ENCODE results near the gene ZNF772. TPM values are rescaled to one million over a fixed set of nuclear protein-coding genes. Genes with fewer than 3 reads are reported as not detected.

Gene ZNF772
- total RNA-seq, 4 donors from 2014 or later, result 6.2 to 18.6 (median 11.5) TPM

DNA sequence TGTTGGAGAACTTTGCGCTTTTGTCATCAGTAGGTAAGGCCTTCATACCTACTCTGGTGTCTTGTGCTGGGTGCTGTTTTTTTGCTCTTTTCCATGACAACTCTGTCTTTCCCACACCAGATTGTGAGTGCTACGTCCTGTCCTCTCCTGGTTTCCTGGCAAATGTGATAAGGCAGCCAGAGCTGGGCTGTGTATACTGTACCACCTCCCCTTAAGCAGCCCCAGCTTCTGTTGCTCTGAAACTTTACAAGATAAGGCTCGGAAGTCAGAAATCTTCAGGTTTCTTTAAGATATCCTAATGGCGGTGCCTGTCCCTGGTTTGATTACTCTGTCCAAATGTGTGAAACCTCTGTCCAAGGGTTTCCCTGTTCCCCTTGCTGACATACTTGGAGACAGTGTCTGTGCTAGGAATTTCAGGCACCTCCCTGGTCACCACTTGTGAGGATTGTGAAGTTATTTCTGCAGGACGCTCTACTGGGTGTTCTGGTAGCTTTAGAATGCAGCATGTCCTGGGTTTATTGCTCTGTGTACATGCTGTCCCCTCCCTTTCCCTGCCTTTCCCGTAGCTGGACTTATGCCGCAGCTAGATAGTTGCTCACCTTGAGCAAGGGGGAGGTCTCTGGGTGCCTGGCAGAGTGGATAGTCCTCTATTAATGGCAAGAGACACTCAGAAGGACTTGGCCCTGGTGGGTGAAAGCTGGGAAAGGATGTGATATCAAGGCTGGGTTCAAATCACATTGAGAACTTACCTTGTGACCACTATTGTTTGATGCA, 35.2 kb downstream of the ZNF772 start:
- no peak for TF ChIP-seq CTCF (IDR thresholded peaks at IDR 0.05; ENCODE audit: low read depth)

- no peak for TF ChIP-seq CTCF (IDR thresholded peaks at IDR 0.05; ENCODE audit: low read depth)
Measured at GRCh38 chr19:57438925-57439324, 38.4 kb downstream of the ZNF772 start.

DNA sequence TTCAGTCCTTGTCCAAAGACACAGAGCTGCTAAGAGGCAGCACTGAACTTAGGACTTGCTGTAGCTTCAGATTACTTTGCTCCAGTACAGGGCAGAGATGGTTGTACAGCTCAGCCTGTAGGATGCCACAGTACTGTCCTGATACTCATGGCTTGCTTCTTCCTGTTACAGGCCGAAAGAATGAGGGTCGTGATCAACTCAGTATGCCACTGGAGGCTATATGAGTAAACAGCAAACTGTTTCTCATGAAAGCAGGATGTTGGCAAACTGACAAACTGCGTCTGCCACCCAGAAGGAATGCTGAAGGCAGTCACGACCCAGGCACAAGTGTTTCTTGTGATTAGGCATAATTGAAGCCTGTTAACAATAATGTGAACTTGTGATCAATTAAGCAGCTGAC, 39.4 kb downstream of the ZNF772 start:
- no peak for TF ChIP-seq CTCF (IDR thresholded peaks at IDR 0.05; ENCODE audit: low read depth)

DNA sequence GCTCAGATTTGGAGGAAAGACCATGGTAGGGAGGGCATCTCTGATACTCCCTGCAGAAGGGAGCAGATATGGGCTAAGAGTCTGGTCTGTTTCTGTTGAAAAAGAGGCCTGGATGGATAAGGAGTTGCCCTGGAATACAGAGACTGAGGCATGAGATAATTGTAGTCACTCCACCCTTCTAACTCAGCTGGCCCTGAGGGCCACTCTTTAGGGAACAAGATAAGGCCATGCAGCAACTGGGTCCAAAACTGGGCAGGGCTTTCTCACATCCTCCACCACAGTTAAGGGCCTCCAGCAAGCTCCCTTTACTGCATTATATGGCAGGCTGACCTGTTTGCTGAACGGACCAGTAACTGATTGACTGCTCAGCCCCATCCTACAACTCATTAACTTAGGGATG, 40.9 kb downstream of the ZNF772 start:
- TF ChIP-seq CTCF (IDR thresholded peaks at IDR 0.05; ENCODE audit: low read depth), result no peak

DNA sequence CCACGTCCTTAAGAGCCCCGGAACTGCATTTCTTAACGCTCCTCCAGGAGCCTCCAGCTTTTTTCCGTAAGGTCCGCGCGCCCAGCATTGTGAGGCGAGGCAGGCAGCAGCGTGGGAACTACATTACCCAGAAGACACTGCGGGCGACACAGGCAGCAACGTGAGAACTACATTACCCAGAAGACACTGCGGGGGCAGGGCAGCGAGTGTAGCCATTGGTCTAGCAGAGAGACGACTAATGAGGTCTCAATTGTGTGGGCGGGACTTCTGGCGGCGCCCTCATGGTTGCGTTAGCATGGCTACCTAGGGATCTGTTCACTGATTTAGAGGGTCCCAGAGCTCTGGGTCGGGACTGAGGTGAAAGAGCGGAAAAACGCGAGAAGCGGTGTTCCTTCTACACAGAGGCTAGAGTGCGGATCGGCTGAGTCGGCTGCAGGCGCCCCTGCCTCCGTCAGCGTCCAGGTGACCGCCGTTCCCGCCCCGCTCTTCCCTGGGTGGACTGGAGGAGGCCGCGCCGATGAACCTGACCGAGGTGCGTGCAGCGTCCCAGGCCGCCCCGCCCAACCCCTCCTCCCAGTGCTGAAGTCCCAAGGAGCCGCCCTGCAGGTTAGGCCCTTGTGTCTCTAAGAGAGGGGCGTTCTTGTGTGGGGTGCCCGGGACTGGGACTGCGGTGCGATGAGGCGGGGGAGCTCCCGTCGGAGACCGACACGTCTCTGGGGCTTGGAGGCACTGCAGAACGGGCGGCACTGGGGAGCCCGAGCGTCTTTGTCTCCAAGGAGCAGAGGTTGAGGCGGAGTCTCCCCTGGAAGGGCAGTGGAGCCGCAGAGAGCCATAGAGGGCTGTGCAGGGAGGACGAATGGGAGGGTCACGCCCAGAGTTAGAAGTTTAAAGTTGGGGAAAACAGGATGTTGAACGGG, 42.0 kb downstream of the ZNF772 start, which contains the start of gene ZNF749:
ZNF749 (plus strand) TSS at position 264 of the 917 bp plus-strand sequence; CDS start at position 518, 254 bp downstream.
- no peak for TF ChIP-seq CTCF (IDR thresholded peaks at IDR 0.05; ENCODE audit: low read depth)

DNA sequence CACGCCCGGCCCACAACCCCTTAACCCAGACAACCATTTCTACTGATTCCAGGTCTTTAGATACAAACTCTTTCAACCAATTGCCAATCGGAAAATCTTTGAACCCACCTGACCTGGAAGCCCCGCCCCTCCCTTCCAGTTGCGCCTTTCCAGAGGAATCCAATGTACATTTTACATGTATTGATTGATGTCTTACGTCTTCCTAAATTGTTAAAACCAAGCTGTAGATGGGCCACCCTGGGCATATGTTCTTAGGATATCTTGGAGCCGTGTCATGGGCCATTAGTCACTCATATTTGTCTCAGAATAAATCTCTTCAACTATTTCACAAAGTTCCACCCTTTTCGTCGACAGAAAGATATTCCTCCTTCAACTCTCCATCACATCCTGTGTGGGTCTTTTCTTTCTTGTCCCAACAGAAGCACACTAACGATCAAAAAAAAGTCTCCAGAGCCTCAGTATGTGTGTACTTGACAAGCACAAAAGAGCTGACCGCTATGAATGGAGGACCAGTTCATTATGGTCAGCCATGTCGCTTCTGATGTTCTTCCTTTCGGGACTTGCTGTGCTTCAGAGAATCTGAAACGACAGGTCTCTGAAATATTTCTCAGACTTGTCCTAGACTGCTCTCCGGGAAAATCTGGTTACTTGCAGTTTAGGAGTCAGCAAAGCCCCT, 42.8 kb downstream of the ZNF772 start:
- no peak for TF ChIP-seq CTCF (IDR thresholded peaks at IDR 0.05; ENCODE audit: low read depth)
